ENCODE data around the gene ARID4A.

DNA sequence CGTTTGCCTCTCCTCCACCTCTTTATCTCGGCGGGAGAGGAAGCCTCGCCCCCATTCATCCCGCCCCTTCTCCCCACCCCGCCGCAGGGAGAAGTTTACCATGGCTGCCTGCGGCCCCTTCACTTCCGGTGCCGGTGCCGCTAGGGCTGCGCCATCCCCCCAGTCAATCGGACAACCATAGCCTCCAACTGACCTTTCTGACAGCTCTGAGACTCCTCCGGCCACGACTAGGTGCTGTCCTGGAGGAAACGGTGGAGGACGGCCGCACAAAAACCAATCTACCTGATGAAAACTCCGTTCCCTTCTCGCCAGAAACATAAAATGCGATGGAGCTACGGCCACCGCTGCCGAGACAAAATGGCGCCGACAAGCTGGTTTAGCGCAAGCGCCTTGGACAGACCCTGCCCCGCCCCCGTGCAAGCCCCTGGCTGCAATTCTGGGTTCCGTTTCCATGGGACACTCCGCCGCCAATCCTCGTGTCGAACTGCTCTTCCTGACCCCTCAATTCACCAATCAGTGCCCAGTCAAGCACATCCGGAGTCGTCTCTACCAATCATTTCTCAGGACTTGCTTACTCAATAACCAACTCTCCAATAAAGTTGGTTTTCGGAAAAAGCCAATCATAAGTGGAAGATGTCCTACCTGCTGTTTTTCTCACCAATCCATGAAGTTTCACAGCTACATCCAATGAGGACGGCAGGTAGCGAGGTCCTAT is 436 bp upstream of the ARID4A start:
- TF ChIP-seq USF2 (CRISPR knock-in tag; IDR thresholded peaks at IDR 0.05) = peak; percentile 28; the same call in 1 of the 2 replicates
- no peak for TF ChIP-seq CTCF (IDR thresholded peaks at IDR 0.05)
- peak; percentile 30; the same call in 1 of the 2 replicates for TF ChIP-seq FOXK1 (CRISPR knock-in tag; IDR thresholded peaks at IDR 0.05)
- TF ChIP-seq, protein P1, sequence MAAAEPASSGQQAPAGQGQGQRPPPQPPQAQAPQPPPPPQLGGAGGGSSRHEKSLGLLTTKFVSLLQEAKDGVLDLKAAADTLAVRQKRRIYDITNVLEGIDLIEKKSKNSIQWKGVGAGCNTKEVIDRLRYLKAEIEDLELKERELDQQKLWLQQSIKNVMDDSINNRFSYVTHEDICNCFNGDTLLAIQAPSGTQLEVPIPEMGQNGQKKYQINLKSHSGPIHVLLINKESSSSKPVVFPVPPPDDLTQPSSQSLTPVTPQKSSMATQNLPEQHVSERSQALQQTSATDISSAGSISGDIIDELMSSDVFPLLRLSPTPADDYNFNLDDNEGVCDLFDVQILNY (CRISPR knock-in tag; IDR thresholded peaks at IDR 0.05) = 0 out of 2 replicates have a peak, but pooled peaks have one; percentile 42
- no peak for TF ChIP-seq TCF7 (CRISPR knock-in tag; IDR thresholded peaks at IDR 0.05; ENCODE audit: low read depth)
- no peak for TF ChIP-seq ATF2 (CRISPR knock-in tag; IDR thresholded peaks at IDR 0.05; ENCODE audit: borderline replicate concordance, low read depth)
- TF ChIP-seq, protein P2, sequence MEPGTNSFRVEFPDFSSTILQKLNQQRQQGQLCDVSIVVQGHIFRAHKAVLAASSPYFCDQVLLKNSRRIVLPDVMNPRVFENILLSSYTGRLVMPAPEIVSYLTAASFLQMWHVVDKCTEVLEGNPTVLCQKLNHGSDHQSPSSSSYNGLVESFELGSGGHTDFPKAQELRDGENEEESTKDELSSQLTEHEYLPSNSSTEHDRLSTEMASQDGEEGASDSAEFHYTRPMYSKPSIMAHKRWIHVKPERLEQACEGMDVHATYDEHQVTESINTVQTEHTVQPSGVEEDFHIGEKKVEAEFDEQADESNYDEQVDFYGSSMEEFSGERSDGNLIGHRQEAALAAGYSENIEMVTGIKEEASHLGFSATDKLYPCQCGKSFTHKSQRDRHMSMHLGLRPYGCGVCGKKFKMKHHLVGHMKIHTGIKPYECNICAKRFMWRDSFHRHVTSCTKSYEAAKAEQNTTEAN (CRISPR knock-in tag; IDR thresholded peaks at IDR 0.05) = no peak
- TF ChIP-seq NR1H2 (CRISPR knock-in tag; IDR thresholded peaks at IDR 0.05) = no peak
